HG03139 (cell line): ENCODE measurements around the gene SOX30.
A peak's percentile ranks its signal among the peaks of the same experiment; 100 is the strongest.

ENCODE experiments used
- ATAC-seq: cut with Tn5 transposase; IDR thresholded peaks from one replicate; pipeline ENCODE4 v1.9.1; 2021; ENCODE audit not compliant: unreplicated experiment

SOX30 gene

DNA sequence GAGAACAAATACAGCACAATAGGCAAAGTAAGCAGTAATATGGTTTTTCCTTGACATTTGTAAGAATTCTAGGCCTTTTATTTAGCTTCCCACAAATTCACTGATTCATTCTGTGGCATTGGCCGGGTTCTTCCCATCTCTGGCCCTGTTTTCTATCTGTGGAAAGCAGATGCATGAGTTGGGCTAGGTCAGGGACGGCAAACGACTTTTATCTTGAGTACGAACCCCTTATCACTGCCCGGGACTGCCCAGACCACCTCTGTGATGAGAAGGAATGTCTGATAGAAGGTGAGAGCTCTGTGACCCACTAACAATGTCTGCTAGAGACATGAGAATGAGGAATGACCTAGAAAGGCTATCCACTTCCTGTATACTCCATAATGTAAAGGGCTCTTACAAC, 41.2 kb downstream of the SOX30 start:
- ATAC-seq: no peak

DNA sequence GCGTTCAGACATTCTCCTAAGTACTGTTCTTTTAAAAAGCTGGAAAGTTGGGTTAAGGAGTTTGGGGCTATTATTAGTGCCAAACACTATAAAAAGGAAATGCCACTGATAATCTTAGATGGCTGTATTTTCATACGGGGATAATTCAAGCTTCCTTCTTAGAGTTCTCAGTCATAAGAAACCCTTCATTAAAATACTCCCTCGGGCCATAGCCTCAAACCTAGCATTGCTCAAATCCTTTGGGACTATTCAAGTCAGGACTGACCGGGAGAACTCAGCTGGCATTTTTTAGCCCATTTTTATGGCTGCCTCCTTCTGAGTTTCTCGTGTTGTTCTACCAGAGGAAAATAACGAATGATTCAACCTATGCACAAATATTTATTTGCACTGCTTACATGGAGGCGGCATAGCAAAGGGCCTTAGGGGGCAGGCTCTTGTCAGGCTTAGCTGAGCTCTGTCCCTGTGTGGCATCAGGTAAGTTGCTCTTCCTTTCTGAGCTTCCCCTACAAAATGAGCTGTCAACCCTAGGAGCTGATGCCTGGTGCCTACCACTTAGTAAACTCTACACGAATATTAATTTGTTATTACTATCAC, 43.2 kb downstream of the SOX30 start:
- ATAC-seq: no peak

DNA sequence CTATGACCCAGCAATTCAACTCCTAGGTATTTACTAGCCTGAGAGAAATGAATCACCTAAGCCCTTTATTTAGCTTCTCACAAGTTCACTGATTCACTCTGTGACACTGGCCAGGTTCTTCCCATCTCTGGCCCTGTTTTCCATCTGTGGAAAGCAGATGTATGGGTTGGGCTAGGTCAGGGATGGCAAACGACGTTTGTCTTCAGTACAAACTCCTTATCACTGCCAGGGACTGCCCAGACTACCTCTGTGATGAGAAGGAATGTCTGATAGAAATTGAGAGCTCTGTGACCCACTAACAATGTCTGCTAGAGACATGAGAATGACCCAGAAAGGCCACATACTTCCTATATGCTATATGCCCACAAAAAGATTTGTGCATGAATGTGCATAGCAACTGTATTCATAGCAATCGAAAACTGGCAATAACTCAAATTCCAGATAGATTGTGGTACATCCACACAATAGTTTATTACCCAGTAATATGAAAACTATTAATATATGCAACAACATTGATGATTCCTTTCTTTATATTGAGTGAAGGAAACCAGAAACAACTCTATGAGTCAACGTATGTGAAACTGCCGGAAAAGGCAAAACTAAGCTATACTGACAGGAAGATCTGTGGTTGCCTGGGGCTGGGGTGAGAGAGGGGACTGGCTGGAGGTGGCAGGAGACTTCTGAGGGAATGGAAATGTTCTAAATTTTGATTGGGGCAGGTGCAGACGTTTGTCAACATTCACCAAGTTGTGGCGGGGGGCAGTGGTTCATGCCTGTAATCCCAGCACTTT, 44.7 kb downstream of the SOX30 start:
- ATAC-seq: peak; percentile 51

DNA sequence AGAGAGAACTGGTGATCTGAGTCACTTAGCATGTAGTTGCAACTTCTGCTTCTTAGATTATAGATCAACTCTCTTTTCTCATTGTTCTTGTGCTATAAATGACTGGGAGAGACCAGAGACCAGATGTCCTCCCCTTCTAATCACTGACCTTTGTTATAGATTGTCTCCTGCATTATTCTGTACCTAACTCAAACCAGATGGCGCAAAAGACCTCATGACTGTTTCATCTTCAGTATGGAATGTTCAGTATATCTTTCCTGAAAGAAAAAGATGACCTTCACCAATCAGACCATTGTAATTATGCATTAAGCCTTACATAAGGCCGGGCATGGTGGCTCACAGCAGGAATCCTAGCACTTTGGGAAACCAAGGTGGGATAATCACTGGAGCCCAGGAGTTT, 46.2 kb downstream of the SOX30 start:
- no peak for ATAC-seq

DNA sequence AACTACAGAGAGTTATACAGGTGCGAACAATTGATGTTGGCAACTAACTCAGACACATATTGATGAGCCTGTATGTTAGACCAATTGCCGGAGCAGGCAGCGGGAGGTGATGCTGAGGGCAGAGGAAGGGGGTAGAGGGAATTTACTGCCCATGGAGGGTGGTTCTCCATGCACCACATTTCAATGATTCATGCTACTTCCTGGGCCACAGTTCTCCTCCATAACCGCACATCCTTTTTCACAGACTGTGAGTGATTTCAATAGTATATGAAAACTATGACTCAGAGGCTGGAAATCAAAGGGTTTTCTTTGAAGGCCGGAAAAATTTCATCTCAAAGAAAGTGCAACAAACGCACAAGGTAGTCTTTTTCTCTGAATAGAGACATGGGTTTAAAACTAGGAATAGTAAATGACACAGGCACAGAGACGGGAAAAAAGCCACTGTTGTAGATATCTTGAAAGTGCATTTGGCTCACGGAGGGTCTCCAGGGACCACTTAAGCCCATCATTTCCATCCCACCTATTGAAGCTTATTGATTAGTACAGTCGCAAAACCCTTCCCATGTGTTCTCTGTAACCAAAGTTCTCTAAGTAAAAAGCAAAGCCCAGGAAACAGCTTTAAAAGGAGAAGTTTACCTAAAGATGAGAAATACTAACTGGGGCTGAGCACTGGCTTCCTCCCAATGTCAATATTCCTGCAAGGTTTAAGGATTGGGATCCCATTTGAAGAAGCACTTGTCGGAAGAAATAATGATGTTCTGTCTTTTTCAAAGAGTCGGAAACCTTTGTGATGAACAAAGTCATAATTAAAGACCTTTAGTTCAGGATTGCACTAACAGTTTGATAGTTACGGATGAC, 48.7 kb downstream of the SOX30 start:
- ATAC-seq: no peak

DNA sequence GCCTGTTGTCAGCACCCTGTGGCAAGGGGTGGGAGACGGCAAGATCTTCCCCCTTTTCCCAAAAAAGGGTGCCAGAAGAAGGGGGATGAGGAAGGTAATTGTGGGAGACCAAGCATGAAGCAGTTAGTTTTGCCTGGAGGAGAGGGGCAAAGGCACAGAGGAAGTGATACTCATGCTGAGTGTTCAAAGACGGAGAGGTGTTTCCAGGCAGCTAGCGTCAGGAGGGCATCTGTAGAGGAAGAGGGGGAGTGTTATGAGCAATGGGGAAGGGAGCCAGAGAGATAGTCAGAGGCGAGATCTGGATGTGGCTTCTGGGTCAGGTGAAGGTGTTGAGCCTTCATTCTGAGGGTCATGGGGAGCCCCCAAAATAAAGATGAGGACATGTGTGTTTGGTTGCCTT, 49.7 kb downstream of the SOX30 start:
- peak; percentile 60 for ATAC-seq

DNA sequence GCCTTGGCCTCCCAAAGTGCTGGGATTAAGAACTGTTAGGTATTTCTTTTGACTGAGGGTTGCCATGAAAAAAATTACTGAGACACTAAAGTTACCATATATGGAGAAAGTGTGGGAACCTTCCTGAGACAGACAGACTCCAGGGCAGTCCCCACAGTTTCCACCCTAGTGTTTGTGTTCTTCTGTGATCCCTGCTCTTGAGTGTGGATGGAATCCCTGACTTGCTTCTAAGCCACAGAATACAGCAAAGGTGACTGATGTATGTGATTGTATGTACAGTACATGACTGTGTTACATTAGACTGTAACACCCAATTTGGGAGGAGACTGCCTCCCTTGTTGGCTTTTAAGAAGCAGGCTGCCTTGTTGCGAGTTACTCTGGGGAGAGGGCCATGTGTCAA, 52.0 kb downstream of the SOX30 start:
- ATAC-seq: no peak

DNA sequence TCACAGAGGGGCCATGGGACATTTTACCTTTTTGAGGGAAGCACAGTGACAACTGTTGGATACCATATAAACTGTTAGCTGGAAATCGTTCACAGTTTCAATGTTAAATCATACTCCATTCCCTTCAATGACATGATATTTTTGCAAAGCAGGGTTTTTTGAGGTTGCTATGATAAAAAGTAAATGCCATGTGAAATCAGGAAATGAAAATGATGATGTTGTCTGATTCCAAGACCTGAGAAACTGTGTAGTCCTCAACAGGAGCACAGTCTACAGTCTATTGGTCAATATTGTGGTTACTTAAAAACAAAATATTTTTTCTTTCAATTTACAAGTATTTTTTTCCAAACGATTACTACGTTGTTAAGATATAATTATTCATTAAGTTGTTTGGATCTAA, 52.7 kb downstream of the SOX30 start:
- ATAC-seq: no peak

DNA sequence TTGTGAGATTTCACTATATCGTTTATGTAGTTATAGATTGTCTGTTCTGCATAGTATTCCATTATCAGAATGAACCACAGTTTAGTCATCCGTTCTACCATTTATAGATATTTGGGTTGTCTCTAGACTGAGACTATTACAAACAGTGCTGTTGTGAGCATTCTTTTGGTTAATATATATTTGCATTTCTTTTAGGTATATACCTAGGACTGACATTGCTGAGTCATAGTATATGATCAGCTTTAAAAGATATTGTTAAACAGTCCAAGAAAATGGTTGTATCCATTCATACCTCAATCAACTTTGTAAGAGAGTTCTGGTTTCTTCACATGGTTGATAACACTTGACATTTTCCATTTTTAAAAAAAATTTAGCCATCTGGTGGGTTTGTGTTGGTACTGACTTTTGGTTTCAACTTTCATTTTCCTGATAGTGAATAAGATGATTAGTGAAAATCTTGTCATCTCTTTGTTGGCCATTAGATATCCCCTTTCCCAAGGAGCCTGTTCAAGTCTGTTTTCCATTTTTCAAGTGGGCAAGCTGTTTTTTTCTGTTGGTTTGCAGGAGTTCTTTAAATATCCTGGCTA, 53.8 kb downstream of the SOX30 start:
- no peak for ATAC-seq

DNA sequence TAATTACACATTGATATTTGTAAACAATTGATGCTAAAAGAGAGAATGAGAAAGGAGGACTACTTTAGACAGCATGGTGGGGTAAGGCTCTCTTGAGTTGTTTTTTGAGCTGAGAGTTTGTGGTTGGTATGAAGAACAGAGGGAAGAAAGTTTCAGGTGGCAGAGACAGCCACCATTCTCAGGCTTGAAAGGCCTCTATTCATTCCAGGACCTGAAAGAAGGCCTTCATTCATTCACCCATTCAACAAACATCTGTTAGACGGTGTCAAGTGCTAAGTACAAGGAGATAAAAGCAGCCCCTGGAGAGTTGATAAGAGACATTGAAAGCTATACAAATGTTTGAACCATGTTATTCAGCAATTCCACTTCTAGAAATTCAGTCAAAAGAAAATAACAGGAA, 55.0 kb downstream of the SOX30 start:
- no peak for ATAC-seq

DNA sequence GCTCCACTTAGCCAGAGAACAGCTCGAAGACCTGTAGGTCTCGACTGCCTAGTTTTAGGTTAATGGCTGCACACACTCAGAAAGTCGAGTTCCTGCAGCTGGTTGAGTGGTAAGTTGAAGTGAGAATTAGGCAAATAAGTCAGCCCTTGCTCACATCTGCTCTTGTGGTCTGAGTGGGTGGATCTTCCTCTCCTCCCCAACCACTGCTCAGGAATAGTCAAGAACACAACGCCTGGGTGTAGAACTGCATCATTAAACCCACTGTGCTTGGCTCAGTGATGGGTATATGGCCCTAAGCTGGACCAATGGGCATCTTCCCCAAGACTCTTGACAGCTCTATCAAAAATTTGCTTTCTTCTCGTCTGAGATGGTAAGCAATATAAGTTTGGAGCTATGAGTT, 55.8 kb downstream of the SOX30 start:
- peak; percentile 84 for ATAC-seq

DNA sequence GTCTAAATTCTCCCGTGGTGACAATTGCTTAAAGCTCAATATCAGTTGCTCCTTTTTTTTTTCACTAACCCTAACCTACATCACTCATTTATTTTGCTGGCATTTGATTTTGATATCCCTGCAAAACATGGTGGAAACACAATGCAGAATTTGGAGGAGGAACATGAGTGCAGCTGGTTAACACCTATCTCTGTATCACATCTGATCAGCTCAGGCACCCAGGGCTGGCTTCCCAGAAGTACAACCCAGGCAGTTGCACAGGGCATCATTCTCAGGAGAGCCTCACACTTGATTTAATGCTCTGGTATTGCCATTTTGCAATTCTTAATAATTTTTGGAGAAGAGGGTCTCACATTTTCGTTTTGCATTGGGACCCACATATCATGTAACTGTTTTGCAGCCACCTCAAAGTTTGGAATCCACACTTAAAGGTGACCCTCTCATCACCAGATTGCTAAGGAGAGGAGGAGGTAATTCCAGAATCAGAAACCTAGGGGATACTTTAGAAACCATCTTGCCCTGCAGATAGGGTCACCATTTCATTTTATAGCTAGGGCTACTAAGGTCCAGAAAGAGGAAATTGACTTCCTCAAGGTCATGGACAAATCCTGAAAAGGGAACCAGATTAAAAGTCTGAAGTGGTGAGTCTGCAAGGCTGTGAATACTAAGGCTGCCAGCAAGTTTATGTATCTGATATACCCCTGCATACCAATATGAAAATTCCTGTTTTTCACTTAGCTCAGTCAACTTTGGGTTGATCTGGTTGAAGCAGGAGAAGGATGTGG, 57.4 kb downstream of the SOX30 start:
- ATAC-seq: no peak

DNA sequence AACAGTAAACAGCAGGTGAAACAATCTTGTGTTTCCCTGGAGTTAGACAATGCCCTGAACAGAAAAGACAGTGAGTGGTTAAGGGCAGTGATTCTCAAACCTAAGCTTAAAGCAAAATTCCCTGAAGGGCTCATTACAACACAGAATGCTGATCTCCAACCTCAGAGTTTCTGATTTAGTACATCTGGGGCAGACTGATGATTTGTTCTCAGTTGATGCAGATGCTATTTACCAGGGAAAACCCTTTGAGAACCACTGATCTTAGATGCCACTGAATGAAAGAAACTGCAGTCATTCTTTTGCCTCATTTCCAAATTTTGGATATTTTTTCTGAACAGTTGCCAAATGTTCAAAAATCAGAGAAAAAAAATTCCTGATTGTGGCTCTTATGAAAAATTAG, 58.0 kb downstream of the SOX30 start:
- ATAC-seq: no peak

DNA sequence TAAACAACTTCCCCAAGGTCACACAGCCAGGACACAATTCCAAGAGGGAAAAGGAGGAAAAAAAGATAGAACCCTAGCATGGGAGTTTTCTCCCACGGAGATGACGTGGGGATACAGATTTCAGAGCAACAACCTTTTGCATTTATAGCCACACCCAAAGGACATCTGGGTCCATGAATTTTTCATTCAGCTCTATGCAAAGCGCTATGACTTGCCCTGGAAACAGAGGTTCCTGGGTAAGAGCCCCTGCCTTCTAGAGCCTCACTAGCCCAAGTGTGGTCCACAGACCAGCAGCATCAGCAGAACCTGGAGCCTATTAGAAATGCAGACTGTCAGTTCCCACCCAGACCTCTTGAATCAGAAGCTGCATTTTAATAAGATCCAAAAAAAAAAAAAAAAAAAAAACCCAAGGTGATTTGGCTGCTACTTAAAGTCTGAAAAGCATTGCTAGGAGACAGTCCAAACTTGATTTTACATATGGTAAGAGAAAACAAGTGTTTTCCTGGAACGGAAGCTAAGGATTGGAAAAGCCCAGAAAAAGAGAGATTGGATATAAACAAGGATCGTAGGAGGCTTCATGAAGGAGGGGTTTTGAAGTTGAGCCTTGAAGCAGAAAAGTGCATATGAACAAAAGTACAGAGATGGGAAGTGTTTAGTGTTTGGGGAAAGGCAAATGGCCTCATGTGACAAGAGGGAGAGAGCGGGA, 59.0 kb downstream of the SOX30 start:
- no peak for ATAC-seq

DNA sequence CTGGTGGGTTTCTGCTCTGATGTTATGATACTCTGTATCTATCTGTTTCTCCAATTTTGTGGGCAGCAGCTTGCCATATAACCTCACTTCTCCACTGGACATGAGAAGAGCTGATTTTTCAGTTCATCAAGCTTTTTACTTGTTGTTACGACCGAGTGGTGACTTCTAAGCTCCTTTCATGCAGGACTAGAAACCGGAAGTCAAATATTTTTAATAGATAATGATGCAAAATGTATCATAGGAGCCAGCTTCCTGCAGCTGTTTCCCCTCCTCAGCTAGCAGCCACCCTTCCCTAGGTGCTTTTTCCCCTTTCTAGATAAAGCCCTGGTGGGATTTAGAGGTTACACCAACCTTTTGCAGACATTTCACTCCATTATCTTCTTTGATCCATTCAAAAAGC, 59.6 kb downstream of the SOX30 start:
- ATAC-seq: no peak

DNA sequence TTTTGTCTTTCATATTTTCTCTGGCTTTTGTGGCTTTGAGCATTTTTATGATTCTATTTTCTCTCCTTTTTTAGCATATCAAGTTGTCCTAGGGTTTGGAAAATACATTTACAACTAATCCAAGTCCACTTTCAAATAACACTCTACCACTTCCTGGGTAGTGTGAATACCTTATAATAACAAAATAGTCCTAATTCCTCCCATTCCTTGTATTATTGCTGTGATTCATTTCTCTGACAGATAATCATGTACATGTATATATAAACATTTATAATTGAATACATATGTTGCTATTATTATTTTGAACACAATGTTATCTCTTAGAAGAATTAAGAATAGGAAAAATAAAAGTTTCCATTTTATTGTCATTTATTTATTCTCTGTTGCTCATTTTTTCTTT, 61.8 kb downstream of the SOX30 start:
- no peak for ATAC-seq

DNA sequence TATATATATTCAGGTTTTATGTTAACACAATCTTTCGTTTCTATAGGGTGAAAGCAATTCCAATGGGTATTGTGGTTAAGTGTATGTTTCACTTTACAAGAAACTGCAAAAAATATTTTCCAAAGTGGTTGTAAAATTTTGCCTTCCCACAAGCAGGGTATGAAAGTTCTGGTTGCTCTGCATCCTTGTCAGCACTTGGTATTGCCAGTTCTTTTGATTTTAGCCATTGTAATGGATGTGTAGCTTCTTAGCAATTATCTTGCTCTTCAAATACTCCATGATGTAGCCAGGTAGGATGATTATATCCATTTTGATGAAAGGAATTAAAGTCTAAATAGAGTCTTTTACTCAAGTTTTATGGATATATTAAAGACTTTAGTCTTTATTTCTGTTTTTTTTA, 67.6 kb downstream of the SOX30 start:
- no peak for ATAC-seq

DNA sequence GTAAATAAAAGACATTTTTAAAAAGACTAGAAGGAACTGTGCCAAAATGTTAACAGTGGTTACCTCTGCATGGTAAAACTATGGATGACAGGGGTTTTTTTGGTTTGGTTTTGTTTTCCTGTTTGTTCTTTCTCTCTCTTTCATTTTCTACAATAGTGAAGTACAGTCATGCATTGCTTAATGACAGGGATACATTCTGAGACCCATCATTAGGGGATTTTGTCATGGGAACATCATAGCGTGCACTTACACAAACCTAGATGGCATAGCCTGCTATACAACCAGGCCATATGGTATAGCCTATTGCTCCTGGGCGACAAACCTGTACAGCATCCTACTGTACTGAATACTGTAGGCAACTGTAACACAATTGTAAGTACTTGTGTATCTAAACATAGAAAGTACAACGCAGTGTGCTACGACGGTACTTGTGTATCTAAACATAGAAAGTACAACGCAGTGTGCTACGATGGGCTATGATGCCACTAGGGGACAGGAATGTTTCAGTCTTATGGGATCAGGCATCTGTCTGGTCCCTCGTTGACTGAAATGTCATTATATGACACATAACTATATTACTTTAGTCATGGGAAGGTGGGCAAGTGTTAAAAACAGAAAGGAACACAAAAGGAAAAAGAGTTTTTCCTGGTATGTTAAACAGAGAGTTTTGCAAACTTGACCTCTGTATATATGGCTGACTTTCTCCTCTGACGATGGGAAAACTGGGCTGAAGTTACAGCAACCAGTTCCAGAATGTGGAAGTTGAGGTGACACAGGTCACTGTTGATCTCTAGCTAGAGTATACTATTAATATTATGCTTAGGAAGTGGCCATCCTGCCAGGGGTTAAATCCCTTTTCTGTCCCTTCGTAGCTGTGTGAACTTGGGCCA, 69.3 kb downstream of the SOX30 start:
- no peak for ATAC-seq

DNA sequence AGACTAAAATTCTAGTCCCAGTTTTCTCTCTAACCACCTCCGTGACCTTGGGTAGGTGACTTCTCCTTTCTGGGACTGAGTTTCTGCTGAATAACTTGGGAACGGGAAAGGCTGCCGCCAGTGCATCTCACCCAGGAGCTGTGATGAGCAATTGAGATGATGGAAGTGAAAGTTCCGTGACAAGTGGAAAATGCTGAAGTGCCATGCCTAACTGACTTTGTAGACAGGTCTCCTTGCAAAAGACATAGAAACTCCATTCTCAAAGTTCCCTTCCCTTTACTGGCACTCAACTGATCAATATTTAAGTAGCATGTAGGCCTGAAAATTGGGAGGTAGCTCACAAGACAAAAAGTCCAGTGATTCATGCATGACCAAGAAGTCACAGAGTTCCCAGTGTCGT, 70.3 kb downstream of the SOX30 start:
- ATAC-seq: no peak
